K562 (cell line): Measurements from ENCODE around the gene KLB. TPM values are rescaled to one million over a fixed set of nuclear protein-coding genes. Genes with fewer than 3 reads are reported as not detected.
"Not testable (repeated sequence)": the region's sequence is repeated elsewhere in the genome, so short reads cannot be mapped to it uniquely, and the experiment has no call there.

Experiments used
- ATAC-seq: fragments of 200-7000 bp; cut with Tn5 transposase; 3 replicates; pipeline ENCODE4 v1.9.1; 2020; ENCODE audit warnings: moderate library complexity
- BruUV-seq: library from RNA; stranded (reverse); fragments of 400-500 nt; replicated peaks from 2 replicates; lab custom pipeline; 2021; lab: Mats Ljungman, UMichigan
- CTCF ChIA-PET: fragments of 300-600 bp; formaldehyde crosslinking; extraction: SDS; loops from one replicate; lab custom pipeline; 2021; ENCODE audit warnings: low intra/inter-chr PET ratio; lab: Yijun Ruan, JAX
- POLR2A ChIA-PET: fragments of 300-600, 350-650 bp; sonication (Branson Sonifier 250); formaldehyde crosslinking; extraction: SDS; loops from one replicate; lab custom pipeline; 2021; ENCODE audit warnings: antibody characterized with exemption, inconsistent platforms; lab: Yijun Ruan, JAX
- DNase-seq, 4 experiments: peaks; one replicate each; pipeline versions ENCODE4 v3.0.0 to v3.0.0-alpha.2; 2011 to 2018; ENCODE audit warnings: low spot score in 3 of 4, mixed read lengths in 3 of 4; ENCODE audit errors: extremely low read depth in 1 of 4
- FAIRE-seq: peaks from 2 replicates; lab custom pipeline; 2011; peaks lifted over from hg19 to GRCh38; lab: Jason Lieb, UNC
- H2AFZ ChIP-seq: 2 replicates; pipeline ENCODE4 v1.6.0; 2011; ENCODE audit warnings: low read depth, low read length, control low read depth, inconsistent platforms
- H3K27ac ChIP-seq: fragments of 200-600 bp; 3 replicates; pipeline ENCODE4 v1.8.0; 2011; ENCODE audit warnings: low read depth, mild to moderate bottlenecking, control low read depth, inconsistent platforms, low read length, moderate library complexity, mixed read lengths; ENCODE audit errors: extremely low read depth
- H3K27me3 ChIP-seq, 2 experiments: fragments of 300-600 bp in 1 of 2; 2 replicates in 1 of 2; 3 replicates in 1 of 2; pipeline versions ENCODE4 v1.6.0 to v1.8.0; 2011; ENCODE audit warnings: inconsistent platforms in 2 of 2, low read length in 2 of 2, mild to moderate bottlenecking in 1 of 2, mixed read lengths in 1 of 2, moderate library complexity in 1 of 2; ENCODE audit not compliant: control insufficient read depth in 2 of 2, insufficient read depth in 2 of 2
- H3K36me3 ChIP-seq: fragments of 300-600 bp; 3 replicates; pipeline ENCODE4 v1.8.0; 2011; ENCODE audit warnings: mild to moderate bottlenecking, low read length, inconsistent platforms; ENCODE audit not compliant: control insufficient read depth, insufficient read depth
- H3K4me1 ChIP-seq, 2 experiments: fragments of 200-600 bp in 1 of 2; replicated peaks in 1 of 2; 2 replicates in 1 of 2; 3 replicates in 1 of 2; pipeline versions ENCODE4 v1.5.1 to v1.8.0; 2011; ENCODE audit warnings: inconsistent platforms in 2 of 2, low read length in 2 of 2, mild to moderate bottlenecking in 1 of 2, mixed read lengths in 1 of 2, moderate library complexity in 1 of 2; ENCODE audit not compliant: control insufficient read depth in 2 of 2, insufficient read depth in 2 of 2
- H3K4me2 ChIP-seq: 2 replicates; pipeline ENCODE4 v1.6.1; 2011; ENCODE audit warnings: low read length, control low read depth, inconsistent platforms, mixed read lengths; ENCODE audit not compliant: insufficient read depth
- H3K4me3 ChIP-seq: fragments of 200-600 bp; sonication (generic), shearing (Covaris generic); 2 replicates; pipeline ENCODE4 v1.5.1; 2016; ENCODE audit warnings: control low read depth, inconsistent platforms
- H3K79me2 ChIP-seq: fragments of 200-600 bp; 3 replicates; pipeline ENCODE4 v1.8.0; 2011; ENCODE audit warnings: low read length, inconsistent platforms; ENCODE audit not compliant: control insufficient read depth, insufficient read depth
- H3K9ac ChIP-seq, 2 experiments: 2 replicates each; pipeline versions ENCODE4 v1.6.0 to v1.6.1; 2011; ENCODE audit warnings: low read depth in 2 of 2, low read length in 2 of 2, control low read depth in 1 of 2, inconsistent platforms in 1 of 2, mild to moderate bottlenecking in 1 of 2, mixed read lengths in 1 of 2; ENCODE audit not compliant: insufficient read depth in 1 of 2
- H3K9me1 ChIP-seq: one replicate; pipeline ENCODE4 v1.6.0; 2011; ENCODE audit warnings: inconsistent platforms, mild to moderate bottlenecking, low read length, moderate library complexity; ENCODE audit not compliant: control insufficient read depth, insufficient read depth
- H3K9me3 ChIP-seq: replicated peaks from 2 replicates; pipeline ENCODE4 v1.5.1; 2011; ENCODE audit warnings: low read depth, low read length, inconsistent platforms; ENCODE audit not compliant: control insufficient read depth, insufficient read depth
- H4K20me1 ChIP-seq: replicated peaks from 2 replicates; pipeline ENCODE4 v1.6.1; 2011; ENCODE audit warnings: low read length, inconsistent platforms, mixed read lengths; ENCODE audit not compliant: control insufficient read depth, insufficient read depth
- BDP1 ChIP-seq: IDR thresholded peaks from 3 replicates; pipeline ENCODE4 v1.6.1; 2011; ENCODE audit not compliant: insufficient read length, insufficient read depth
- CEBPB ChIP-seq: fragments of 450-650 bp; IDR thresholded peaks from 2 replicates; pipeline ENCODE4 v1.6.1; 2016; ENCODE audit warnings: missing genetic modification characterization, missing compliant biosample characterization
- DIDO1 ChIP-seq: fragments of 450-650 bp; IDR thresholded peaks from 2 replicates; pipeline ENCODE4 v1.6.1; 2016; ENCODE audit warnings: low read depth, missing biosample characterization, missing genetic modification characterization
- EHMT2 ChIP-seq: fragments of 450-650 bp; IDR thresholded peaks from 2 replicates; pipeline ENCODE4 v1.6.1; 2018; ENCODE audit warnings: antibody characterized with exemption
- ETV5 ChIP-seq: sonication (generic); formaldehyde crosslinking; IDR thresholded peaks from 2 replicates; pipeline ENCODE4 v1.4.0; 2020; ENCODE audit warnings: low read depth, mild to moderate bottlenecking, missing genetic modification reagents
- GTF2B ChIP-seq: IDR thresholded peaks from 2 replicates; pipeline ENCODE4 v1.6.1; 2011; ENCODE audit not compliant: insufficient read length; ENCODE audit errors: extremely low read depth
- JUN ChIP-seq, 2 experiments: sonication (generic) in 1 of 2; formaldehyde crosslinking in 1 of 2; IDR thresholded peaks; 2 replicates each; pipeline versions ENCODE4 v1.6.1 to v1.8.0; 2012 to 2022; ENCODE audit warnings: borderline replicate concordance in 2 of 2, mild to moderate bottlenecking in 2 of 2, improper control_type of control experiment in 1 of 2, low read depth in 1 of 2, low read length in 1 of 2, missing genetic modification reagents in 1 of 2
- MAFF ChIP-seq: IDR thresholded peaks from 2 replicates; pipeline ENCODE4 v1.6.1; 2012; ENCODE audit warnings: low read length, improper control_type of control experiment
- MTA1 ChIP-seq: fragments of 450-650 bp; IDR thresholded peaks from 2 replicates; pipeline ENCODE4 v1.6.1; 2017; ENCODE audit warnings: borderline replicate concordance
- MYNN ChIP-seq, 2 experiments: sonication (generic); formaldehyde crosslinking in 1 of 2; IDR thresholded peaks; 2 replicates each; pipeline versions ENCODE4 v1.5.0 to v1.6.1; 2016 to 2020; ENCODE audit warnings: antibody characterized with exemption in 1 of 2, missing genetic modification reagents in 1 of 2
- PCBP1 ChIP-seq: fragments of 200-400 bp; formaldehyde crosslinking; IDR thresholded peaks from 2 replicates; pipeline ENCODE4 v1.6.1; 2018; ENCODE audit warnings: mild to moderate bottlenecking, low read depth, low read length; ENCODE audit not compliant: poor library complexity, severe bottlenecking
- SIN3A ChIP-seq, 2 experiments: fragments of 150-350 bp in 1 of 2; IDR thresholded peaks; 2 replicates each; pipeline ENCODE4 v1.6.1; 2011 to 2016; ENCODE audit warnings: borderline replicate concordance in 2 of 2, low read depth in 2 of 2, low read length in 2 of 2, mild to moderate bottlenecking in 2 of 2, moderate library complexity in 2 of 2; ENCODE audit not compliant: control insufficient read depth in 1 of 2
- SNRNP70 ChIP-seq: fragments of 200-400 bp; formaldehyde crosslinking; optimal IDR thresholded peaks from 2 replicates; pipeline ENCODE3; 2017; ENCODE audit warnings: low read depth, low read length
- SOX6 ChIP-seq: fragments of 450-650 bp; IDR thresholded peaks from 2 replicates; pipeline ENCODE4 v1.6.1; 2014; ENCODE audit warnings: mild to moderate bottlenecking
- SRSF9 ChIP-seq: fragments of 200-400 bp; formaldehyde crosslinking; IDR thresholded peaks from 2 replicates; pipeline ENCODE4 v1.6.1; 2017; ENCODE audit warnings: low read depth, low read length, borderline replicate concordance
- TARDBP ChIP-seq: fragments of 450-650 bp; IDR thresholded peaks from 2 replicates; pipeline ENCODE4 v1.6.1; 2016
- U2AF1 ChIP-seq: fragments of 200-400 bp; formaldehyde crosslinking; optimal IDR thresholded peaks from 2 replicates; pipeline ENCODE3; 2017; ENCODE audit warnings: mild to moderate bottlenecking, low read depth, low read length, moderate library complexity
- USF2 ChIP-seq: sonication (generic); formaldehyde crosslinking; IDR thresholded peaks from 2 replicates; pipeline ENCODE4 v1.5.0; 2020; ENCODE audit warnings: missing genetic modification reagents
- WGBS: fragments of 100-300 bp; shearing (Covaris generic); methylation state at CpG from one replicate; pipeline ENCODE4 v1.1.6; 2016; ENCODE audit warnings: low coverage, mixed read lengths; ENCODE audit not compliant: insufficient coverage; ENCODE audit errors: missing lambda C conversion rate; 5-methylcytosine and 5-hydroxymethylcytosine counted together
- in situ Hi-C: fragments of 300-500 bp; cut with MboI; formaldehyde crosslinking; loops from 4 replicates; pipeline ENCODE4 v1.15.0; 2018; ENCODE audit warnings: inconsistent platforms, mixed read lengths
- intact Hi-C: fragments of 100-400 bp; cut with micrococcal nuclease; formaldehyde crosslinking; loops from 2 replicates; pipeline ENCODE4 v1.14.2; 2022
- polyA plus RNA-seq, 8 experiments: library from polyadenylated mRNA; depleted of rRNA in 4 of 8; stranded (reverse) in 5 of 8; unstranded in 3 of 8; fragments of >200 nt; fragmentation: Nextera tagmentation in 2 of 8; fragmentation: Illumina TruSeq in 1 of 8; extraction: Ambion mirVana in 2 of 8; extraction: Trizol in 1 of 8; gene quantifications; 2 replicates each; pipeline versions ENCODE4 v1.2.1 to v1.2.3, GENCODE V29; 2011 to 2014; ENCODE audit warnings: inconsistent platforms in 1 of 8, missing spikeins in 1 of 8
- total RNA-seq, 7 experiments: library from RNA; depleted of rRNA in 6 of 7; stranded (reverse); fragments of >200 nt in 6 of 7; fragmentation: Illumina TruSeq in 2 of 7; extraction: Trizol in 2 of 7; gene quantifications; 2 replicates each; pipeline versions ENCODE4 v1.2.1 to v1.2.3, GENCODE V29; 2011 to 2021; ENCODE audit warnings: low replicate concordance in 1 of 7

The KLB gene
- total and polyA plus RNA-seq, 9 of the 15 experiments (the other 6 are each of a cell fraction or from before 2014, with no cell fraction given) = 0.04 to 0.13 TPM; not detected in 7

- Histone ChIP-seq H4K20me1 (no peaks in the 10 kb centered on the region), H3K9ac (no peak overlapping the region), H3K36me3 (peaks cover 14% of the 10 kb centered on the region; the same call in 1 of the 3 replicates), H3K4me1 (peaks cover 0 to 8% of the 10 kb centered on the region in 2 experiments; a peak in 2 of 5 replicates), H3K79me2 (peaks cover 83% of the 10 kb centered on the region), H2AFZ (no peak overlapping the region), H3K4me2 (no peak overlapping the region), H3K9me1 (no peaks in the 10 kb centered on the region), H3K27me3 (no peaks in the 10 kb centered on the region), H3K4me3 (no peak overlapping the region), H3K9me3 (no peaks in the 10 kb centered on the region), H3K27ac (no peak overlapping the region)
- ChIA-PET POLR2A (interaction anchor here (1.0 to 1.9 kb wide), 4 partner anchors 9 to 20 kb away, joined by 3 to 7 read pairs (median 6); no protein-coding TSS in a partner anchor), CTCF (no interaction called here)
- DNase-seq = no peak
- BruUV-seq = no TSS peak
- no peak for FAIRE-seq
- TF ChIP-seq SRSF9 (no peak), SIN3A (IDR thresholded peaks at IDR 0.05; ENCODE audit: borderline replicate concordance in 2 of 2, control insufficient read depth in 1 of 2, low read depth in 2 of 2, low read length in 2 of 2) (no peak), SNRNP70 (no peak), USF2 (CRISPR knock-in tag) (no peak), MTA1 (no peak), MYNN (IDR thresholded peaks at IDR 0.05) (no peak), MYNN (CRISPR knock-in tag; IDR thresholded peaks at IDR 0.05) (no peak), CEBPB (tag) (no peak), DIDO1 (no peak), MAFF (no peak), GTF2B (no peak), ETV5 (no peak), SOX6 (no peak), BDP1 (no peak), U2AF1 (no peak), PCBP1 (no peak), TARDBP (no peak), EHMT2 (no peak), JUN (IDR thresholded peaks at IDR 0.05; ENCODE audit: borderline replicate concordance, low read depth, low read length) (no peak), JUN (CRISPR knock-in tag; IDR thresholded peaks at IDR 0.05; ENCODE audit: borderline replicate concordance) (no peak)
- WGBS = 91% methylated on average over 1 of the region's 1 CpG
- ATAC-seq = peak; percentile 26; the same call in 1 of the 3 replicates
- in situ Hi-C loops = no loop called here
- intact Hi-C loops = no loop called here
Observed at GRCh38 chr4:39357002-39357401, 49.7 kb upstream of the KLB start.

- H2AFZ ChIP-seq, POLR2A ChIA-PET, H3K4me3 ChIP-seq, FAIRE-seq, H3K9me3 ChIP-seq, in situ Hi-C loops, BruUV-seq, H3K4me2 ChIP-seq, DNase-seq, H3K27ac ChIP-seq, CTCF ChIA-PET, H3K27me3 ChIP-seq, H3K9me1 ChIP-seq, H3K36me3 ChIP-seq, H3K4me1 ChIP-seq, ATAC-seq, intact Hi-C loops, H4K20me1 ChIP-seq, H3K9ac ChIP-seq: not testable (repeated sequence)
- 98% methylated on average over 3 of the region's 4 CpGs for WGBS
- H3K79me2 ChIP-seq = peaks cover 83% of the 10 kb centered on the region
Observed at GRCh38 chr4:39360611-39361010, 46.1 kb upstream of the KLB start.
